Natural killer cell (primary cell): ENCODE measurements around the gene PPP1R14D. TPM values are rescaled to one million over a fixed set of nuclear protein-coding genes. Genes with fewer than 3 reads are reported as not detected.

Experiments used
- ATAC-seq, 3 donors: fragments of 150-1000 bp in 2 of 3; fragments of 200-7000 bp in 1 of 3; cut with Tn5 transposase; 1 replicate in 1 of 3; 2 replicates in 2 of 3; pipeline ENCODE4 v1.10.0; 2021; ENCODE audit warnings: mild to moderate bottlenecking in 2 of 3, moderate library complexity in 2 of 3
- DNase-seq, 2 donors: peaks; one replicate each; pipeline versions ENCODE4 v3.0.0 to v3.0.0-alpha.2; 2013 to 2021; ENCODE audit warnings: mixed read lengths in 1 of 2
- H3K27ac ChIP-seq: one replicate; pipeline ENCODE4 v1.5.1; 2013; ENCODE audit warnings: mild to moderate bottlenecking, low read length
- H3K27me3 ChIP-seq: one replicate; pipeline ENCODE4 v1.6.1; 2013; ENCODE audit warnings: low read length; ENCODE audit not compliant: control insufficient read depth, insufficient read depth
- H3K36me3 ChIP-seq: one replicate; pipeline ENCODE4 v1.6.1; 2013; ENCODE audit warnings: low read length; ENCODE audit not compliant: control insufficient read depth, insufficient read depth
- H3K4me1 ChIP-seq: one replicate; pipeline ENCODE4 v1.6.1; 2013; ENCODE audit warnings: low read length; ENCODE audit not compliant: control insufficient read depth, insufficient read depth
- H3K4me3 ChIP-seq: one replicate; pipeline ENCODE4 v1.5.1; 2013; ENCODE audit warnings: low read length
- H3K9me3 ChIP-seq: one replicate; pipeline ENCODE4 v1.6.1; 2013; ENCODE audit warnings: low read length; ENCODE audit not compliant: control insufficient read depth, insufficient read depth
- H3K27ac Mint-ChIP-seq, 2 donors: one replicate each; pipeline ENCODE4 v1.8.0; 2022; ENCODE audit warnings: mild to moderate bottlenecking in 2 of 2, mixed read lengths in 2 of 2, moderate library complexity in 1 of 2
- H3K27me3 Mint-ChIP-seq, 2 donors: one replicate each; pipeline ENCODE4 v1.8.0; 2022; ENCODE audit warnings: low read depth in 2 of 2, mixed read lengths in 2 of 2
- H3K36me3 Mint-ChIP-seq: one replicate; pipeline ENCODE4 v1.8.0; 2022; ENCODE audit warnings: mixed read lengths
- H3K4me1 Mint-ChIP-seq, 2 donors: one replicate each; pipeline ENCODE4 v1.8.0; 2022; ENCODE audit warnings: mixed read lengths in 2 of 2
- H3K4me3 Mint-ChIP-seq: one replicate; pipeline ENCODE4 v1.8.0; 2022; ENCODE audit warnings: mild to moderate bottlenecking, moderate library complexity, mixed read lengths
- H3K9me3 Mint-ChIP-seq, 2 donors: one replicate each; pipeline ENCODE4 v1.8.0; 2022; ENCODE audit warnings: mixed read lengths in 2 of 2
- CTCF ChIP-seq: fragments of 200-600 bp; IDR thresholded peaks from one replicate; pipeline ENCODE4 v1.8.0; 2022; ENCODE audit warnings: antibody characterized with exemption
- WGBS: methylation state at CpG from one replicate; pipeline ENCODE4 v1.1.7; 2013; ENCODE audit warnings: missing lambda C conversion rate; ENCODE audit not compliant: insufficient coverage; 5-methylcytosine and 5-hydroxymethylcytosine counted together
- intact Hi-C: fragments of 100-400 bp; cut with micrococcal nuclease; formaldehyde crosslinking; loops from one replicate; pipeline ENCODE4 v1.14.2; 2022
- total RNA-seq, 4 donors: library from RNA; stranded (reverse); fragments of 120-200 nt in 1 of 4; gene quantifications; one replicate each; pipeline versions ENCODE4 v1.2.3 to v1.2.4, GENCODE V29; 2013 to 2022

The PPP1R14D gene
- total RNA-seq, 3 donors from 2014 or later (not counting 1 experiment from before 2014, with no cell fraction given) = not detected

- Mint-ChIP-seq H3K27ac (no peak within 1 kb of the TSS), H3K4me1 (peaks cover 5 to 10% of the 10 kb centered on the region in 2 donors), H3K36me3 (no peaks in the 10 kb centered on the region), H3K9me3 (no peaks in the 10 kb centered on the region), H3K27me3 (peaks cover 26 to 29% of the 10 kb centered on the region in 2 donors), H3K4me3 (peak within 1 kb of the TSS; percentile 63)
- DNase-seq (peak; percentile 25 to 71), ATAC-seq (peak; percentile 79 to 87 (median 85))
- H3K27me3 ChIP-seq = peaks cover 4% of the 10 kb centered on the region
- H3K27ac ChIP-seq = no peak within 1 kb of the TSS
- no peak for TF ChIP-seq CTCF
- H3K4me1 ChIP-seq = peaks cover 14% of the 10 kb centered on the region
- intact Hi-C loops = no loop called here
- peak within 1 kb of the TSS; percentile 4 for H3K4me3 ChIP-seq
- under 1% methylated on average over 74 of the region's 74 CpGs for WGBS
- H3K36me3 ChIP-seq = no peaks in the 10 kb centered on the region
- H3K9me3 ChIP-seq = no peaks in the 10 kb centered on the region
These were observed 45.4 kb upstream of the PPP1R14D start, which contains the start of gene RHOV for GRCh38 chr15:40873694-40874561. TSS of gene RHOV (minus strand) at chr15:40874234. CDS start at chr15:40874139, 95 bp downstream.

- Mint-ChIP-seq H3K27ac (no peak overlapping the region), H3K4me1 (peaks cover 5 to 10% of the 10 kb centered on the region in 2 donors), H3K27me3 (peaks cover 26 to 29% of the 10 kb centered on the region in 2 donors), H3K4me3 (peak overlapping the region; percentile 59), H3K36me3 (no peaks in the 10 kb centered on the region), H3K9me3 (no peaks in the 10 kb centered on the region)
- no peak for TF ChIP-seq CTCF
- Histone ChIP-seq H3K36me3 (no peaks in the 10 kb centered on the region), H3K9me3 (no peaks in the 10 kb centered on the region), H3K27ac (no peak overlapping the region), H3K27me3 (peaks cover 4% of the 10 kb centered on the region), H3K4me3 (no peak overlapping the region), H3K4me1 (peaks cover 14% of the 10 kb centered on the region)
- DNase-seq = no peak
- intact Hi-C loops = no loop called here
- 73% methylated on average over 33 of the region's 33 CpGs for WGBS
- no peak for ATAC-seq
These were observed 44.5 kb upstream of the PPP1R14D start for GRCh38 chr15:40872791-40873693.

- Histone ChIP-seq H3K4me1 (peaks cover 14% of the 10 kb centered on the region), H3K4me3 (no peak overlapping the region), H3K27me3 (peaks cover 4% of the 10 kb centered on the region), H3K36me3 (no peaks in the 10 kb centered on the region), H3K9me3 (no peaks in the 10 kb centered on the region), H3K27ac (no peak overlapping the region)
- Mint-ChIP-seq H3K36me3 (no peaks in the 10 kb centered on the region), H3K4me3 (peak overlapping the region; percentile 61), H3K27ac (no peak overlapping the region), H3K9me3 (no peaks in the 10 kb centered on the region), H3K27me3 (peaks cover 26 to 29% of the 10 kb centered on the region in 2 donors), H3K4me1 (peaks cover 5 to 10% of the 10 kb centered on the region in 2 donors)
- ATAC-seq (no peak), DNase-seq (peak in 1 of 2 donors; percentile 19)
- intact Hi-C loops = no loop called here
- WGBS = 77% methylated on average over 13 of the region's 13 CpGs
- no peak for TF ChIP-seq CTCF
These were observed 43.5 kb upstream of the PPP1R14D start for GRCh38 chr15:40871749-40872617.
